Measurements from ENCODE around the gene ATP5MC2. TPM values are rescaled to one million over a fixed set of nuclear protein-coding genes. Genes with fewer than 3 reads are reported as not detected.

The ATP5MC2 gene
- total RNA-seq, 1 experiment from 2014 or later: 304 TPM

GRCh38 chr12:53677016-53677799 lies 1.3 kb upstream of the ATP5MC2 start:
- intact Hi-C loops (cut with micrococcal nuclease): loop anchor here (5.0 to 10.0 kb wide), 2 partner anchors 50 to 352 kb away; partner anchors contain the start of genes AAAS and ATF7
- peaks cover 3 to 30% of the 10 kb centered on the region in 2 experiments; a peak in 2 of 4 replicates for H3K4me1 ChIP-seq (ENCODE audit: control insufficient read depth in 1 of 2, insufficient read depth in 2 of 2, low read length in 2 of 2)
- H3K9ac ChIP-seq (ENCODE audit: low read length): no peak overlapping the region
- no peaks in the 10 kb centered on the region for H3K9me3 ChIP-seq (ENCODE audit: control insufficient read depth in 1 of 2, insufficient read depth in 1 of 2, low read depth in 1 of 2, low read length in 2 of 2)
- no peak overlapping the region for H3K4me2 ChIP-seq (ENCODE audit: low read length)
- no peaks in the 10 kb centered on the region for H3K9me2 ChIP-seq (ENCODE audit: insufficient read depth)
- no peaks in the 10 kb centered on the region for H3K27me3 ChIP-seq (ENCODE audit: insufficient read depth, low read length)
- no peak for TF ChIP-seq JUND (IDR thresholded peaks at IDR 0.05)
- no peak for TF ChIP-seq ELF1 (IDR thresholded peaks at IDR 0.05; ENCODE audit: borderline replicate concordance, low read depth)
- TF ChIP-seq, protein P1, sequence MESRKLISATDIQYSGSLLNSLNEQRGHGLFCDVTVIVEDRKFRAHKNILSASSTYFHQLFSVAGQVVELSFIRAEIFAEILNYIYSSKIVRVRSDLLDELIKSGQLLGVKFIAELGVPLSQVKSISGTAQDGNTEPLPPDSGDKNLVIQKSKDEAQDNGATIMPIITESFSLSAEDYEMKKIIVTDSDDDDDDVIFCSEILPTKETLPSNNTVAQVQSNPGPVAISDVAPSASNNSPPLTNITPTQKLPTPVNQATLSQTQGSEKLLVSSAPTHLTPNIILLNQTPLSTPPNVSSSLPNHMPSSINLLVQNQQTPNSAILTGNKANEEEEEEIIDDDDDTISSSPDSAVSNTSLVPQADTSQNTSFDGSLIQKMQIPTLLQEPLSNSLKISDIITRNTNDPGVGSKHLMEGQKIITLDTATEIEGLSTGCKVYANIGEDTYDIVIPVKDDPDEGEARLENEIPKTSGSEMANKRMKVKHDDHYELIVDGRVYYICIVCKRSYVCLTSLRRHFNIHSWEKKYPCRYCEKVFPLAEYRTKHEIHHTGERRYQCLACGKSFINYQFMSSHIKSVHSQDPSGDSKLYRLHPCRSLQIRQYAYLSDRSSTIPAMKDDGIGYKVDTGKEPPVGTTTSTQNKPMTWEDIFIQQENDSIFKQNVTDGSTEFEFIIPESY (IDR thresholded peaks at IDR 0.05; ENCODE audit: extremely low read depth, insufficient replicate concordance, low read length): no peak
- POLR2A ChIA-PET: no interaction called here
- no peaks in the 10 kb centered on the region for H4K20me1 ChIP-seq (ENCODE audit: insufficient read depth)
- no peak overlapping the region for H3K27ac ChIP-seq (ENCODE audit: low read depth, low read length)
- H3K79me2 ChIP-seq (ENCODE audit: insufficient read depth, low read length): peaks cover 23% of the 10 kb centered on the region
- DNase-seq (ENCODE audit: low read depth, low spot score) (no peak), ATAC-seq (no peak)
- no peak overlapping the region for H3K4me3 ChIP-seq (replicated peaks in 1 of 2; ENCODE audit: low read depth in 1 of 2, low read length in 2 of 2)
- RAD21 ChIA-PET (ENCODE audit: low non-redundant PET in 1 of 2, low total read pairs in 2 of 2, uncharacterized antibody in 2 of 2, unreplicated experiment in 2 of 2): no interaction called here
- peaks cover 0 to 7% of the 10 kb centered on the region in 2 experiments; a peak in 1 of 4 replicates for H3K36me3 ChIP-seq (ENCODE audit: control insufficient read depth in 1 of 2, insufficient read depth in 2 of 2, low read length in 2 of 2)
- no TSS peak for BruUV-seq (replicated peaks)
- no peak overlapping the region for H2AFZ ChIP-seq (ENCODE audit: low read depth, low read length, poor library complexity, severe bottlenecking)
- CTCF ChIA-PET: interaction anchor here (1.5 to 3.6 kb wide), 2 partner anchors 69 to 134 kb away, joined by 7 to 48 read pairs; no protein-coding TSS in a partner anchor

GRCh38 chr12:53676656-53677015 lies 753 bp upstream of the ATP5MC2 start:
- TSS peak; percentile 64 for BruUV-seq (replicated peaks)
- H2AFZ ChIP-seq (ENCODE audit: low read depth, low read length, poor library complexity, severe bottlenecking): peak overlapping the region; percentile 94
- H3K9ac ChIP-seq (ENCODE audit: low read length): peak overlapping the region; percentile 85
- intact Hi-C loops (cut with micrococcal nuclease): loop anchor here (1.0 to 10.0 kb wide), 3 partner anchors 49 to 352 kb away; partner anchors contain the start of genes AAAS and ATF7
- H3K4me1 ChIP-seq (ENCODE audit: control insufficient read depth in 1 of 2, insufficient read depth in 2 of 2, low read length in 2 of 2): peaks cover 3 to 34% of the 10 kb centered on the region in 2 experiments; a peak in 2 of 4 replicates
- ATAC-seq (no peak), DNase-seq (ENCODE audit: low read depth, low spot score) (no peak)
- ChIA-PET POLR2A (interaction anchor here (1.0 to 1.9 kb wide), 4 partner anchors 18 to 133 kb away, joined by 3 to 7 read pairs (median 4); partner anchors contain the start of gene ATF7), CTCF (interaction anchor here (1.0 to 3.6 kb wide), 4 partner anchors 12 to 138 kb away, joined by 3 to 48 read pairs (median 6); no protein-coding TSS in a partner anchor), RAD21 (ENCODE audit: low non-redundant PET in 1 of 2, low total read pairs in 2 of 2, uncharacterized antibody in 2 of 2, unreplicated experiment in 2 of 2) (interaction anchor here in 1 of 2 experiments (0.5 kb wide), 1 partner anchor 81 kb away, joined by 4 read pairs; no protein-coding TSS in a partner anchor)
- H4K20me1 ChIP-seq (ENCODE audit: insufficient read depth): no peaks in the 10 kb centered on the region
- peak overlapping the region; percentile 77 for H3K4me2 ChIP-seq (ENCODE audit: low read length)
- no peaks in the 10 kb centered on the region for H3K27me3 ChIP-seq (ENCODE audit: insufficient read depth, low read length)
- peak overlapping the region in 1 of 2 experiments; percentile 78; a peak in 3 of 4 replicates for H3K4me3 ChIP-seq (replicated peaks in 1 of 2; ENCODE audit: low read depth in 1 of 2, low read length in 2 of 2)
- peak overlapping the region; percentile 36 for H3K27ac ChIP-seq (ENCODE audit: low read depth, low read length)
- H3K79me2 ChIP-seq (ENCODE audit: insufficient read depth, low read length): peaks cover 26% of the 10 kb centered on the region
- no peaks in the 10 kb centered on the region for H3K9me3 ChIP-seq (ENCODE audit: control insufficient read depth in 1 of 2, insufficient read depth in 1 of 2, low read depth in 1 of 2, low read length in 2 of 2)
- H3K36me3 ChIP-seq (ENCODE audit: control insufficient read depth in 1 of 2, insufficient read depth in 2 of 2, low read length in 2 of 2): peaks cover 0 to 9% of the 10 kb centered on the region in 2 experiments; a peak in 1 of 4 replicates
- H3K9me2 ChIP-seq (ENCODE audit: insufficient read depth): no peaks in the 10 kb centered on the region
- TF ChIP-seq CTCF (IDR thresholded peaks at IDR 0.05 in 2 of 3, conservative IDR thresholded peaks at IDR 0.05 in 1 of 3; ENCODE audit: borderline replicate concordance in 1 of 3, insufficient read depth in 1 of 3, low read depth in 2 of 3, low read length in 2 of 3) (no peak), MAX (IDR thresholded peaks at IDR 0.05) (no peak), ZNF274 (IDR thresholded peaks at IDR 0.05; ENCODE audit: low read depth, low read length) (no peak), TCF7L2 (IDR thresholded peaks at IDR 0.05; ENCODE audit: borderline replicate concordance, extremely low read depth, insufficient read depth, insufficient read length) (no peak), RAD21 (IDR thresholded peaks at IDR 0.05; ENCODE audit: low read depth) (no peak), POLR2AphosphoS5 (IDR thresholded peaks at IDR 0.05; ENCODE audit: low read depth, low read length) (no peak), CEBPB (IDR thresholded peaks at IDR 0.05; ENCODE audit: low read depth) (no peak)
- TF ChIP-seq, protein P1 (IDR thresholded peaks at IDR 0.05; ENCODE audit: extremely low read depth, insufficient replicate concordance, low read length): no peak

Measured in HCT116 (cell line).